Posterior vena cava (tissue), 2 donors: ENCODE results near the gene INVS. TPM values are rescaled to one million over a fixed set of nuclear protein-coding genes. Genes with fewer than 3 reads are reported as not detected.
"Not testable (repeated sequence)": the region's sequence is repeated elsewhere in the genome, so short reads cannot be mapped to it uniquely, and the experiment has no call there.

Experiments
- DNase-seq: peaks from one replicate; pipeline ENCODE4 v3.0.0-alpha.2; 2020; ENCODE audit warnings: low spot score
- intact Hi-C, 2 donors: fragments of 100-400 bp; cut with DNase I; formaldehyde crosslinking; loops; one replicate each; pipeline versions ENCODE4 v1.14.1 to v1.14.2; 2022 to 2023
- total RNA-seq, 2 donors: library from RNA; stranded (reverse); fragmentation: NEBNext Ultra II Directional; extraction: Animal tissue kit (Norgen Biotek cat#: 25700); gene quantifications; one replicate each; pipeline ENCODE4 v1.2.1, GENCODE V29; 2021
- donor health status: DM: yes; HTN: yes; CAD: no.
- donor health status: DM: yes; HTN: yes; CAD: no.

INVS gene
- total RNA-seq, 2 donors from 2014 or later = 19.5 to 19.7 TPM

DNA sequence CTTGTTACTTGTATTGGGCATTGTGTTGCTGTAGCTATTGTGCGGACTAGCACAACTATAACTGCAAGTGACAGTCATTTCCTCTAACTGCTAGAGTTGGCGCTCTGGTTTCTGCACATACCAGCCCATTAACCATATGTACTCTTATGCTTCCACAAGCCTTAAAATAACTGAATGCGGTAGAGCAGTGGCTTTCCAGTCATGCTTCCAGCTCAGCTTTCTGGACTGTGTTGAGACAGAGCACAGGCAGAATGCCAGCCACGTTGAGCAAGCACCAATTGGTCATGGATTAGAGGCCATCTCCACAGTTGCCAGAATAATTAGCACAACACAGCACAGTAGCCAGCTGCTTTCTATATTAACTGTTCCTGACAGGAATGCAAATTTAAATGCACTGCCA, 12.2 kb downstream of the INVS start:
- peak; percentile 96 for DNase-seq
- intact Hi-C loops = no loop called here

DNA sequence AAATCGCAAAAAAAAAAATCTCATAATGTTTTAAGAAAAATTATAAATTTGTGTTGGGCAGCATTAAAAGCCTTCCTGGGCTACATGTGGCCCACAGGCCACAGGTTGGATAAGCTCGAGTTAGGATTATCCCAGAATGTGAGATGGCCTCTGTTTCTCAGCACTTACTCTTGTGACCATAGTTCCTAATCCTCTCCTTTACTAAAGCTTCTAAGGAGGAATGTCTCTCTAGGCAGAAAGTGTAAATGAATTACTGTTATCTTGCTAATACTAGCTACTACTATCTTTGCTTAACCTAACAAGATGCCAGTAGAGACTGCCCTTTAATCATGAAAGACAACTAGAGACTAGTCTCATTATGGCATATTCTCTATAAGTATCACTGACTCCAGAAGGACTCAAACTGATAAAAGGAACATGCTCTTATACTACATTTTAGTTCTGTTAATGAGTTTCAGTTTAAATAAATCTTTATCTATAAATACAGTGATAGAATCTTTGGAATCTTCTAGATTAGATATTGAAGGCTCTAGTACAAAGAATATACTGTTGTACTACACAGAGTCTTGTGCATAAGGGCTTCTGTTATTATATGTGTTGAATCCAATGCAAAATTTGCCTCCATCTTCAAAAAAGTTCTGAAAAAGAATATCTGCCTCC, 13.8 kb downstream of the INVS start:
- DNase-seq = no peak
- intact Hi-C loops = no loop called here

DNA sequence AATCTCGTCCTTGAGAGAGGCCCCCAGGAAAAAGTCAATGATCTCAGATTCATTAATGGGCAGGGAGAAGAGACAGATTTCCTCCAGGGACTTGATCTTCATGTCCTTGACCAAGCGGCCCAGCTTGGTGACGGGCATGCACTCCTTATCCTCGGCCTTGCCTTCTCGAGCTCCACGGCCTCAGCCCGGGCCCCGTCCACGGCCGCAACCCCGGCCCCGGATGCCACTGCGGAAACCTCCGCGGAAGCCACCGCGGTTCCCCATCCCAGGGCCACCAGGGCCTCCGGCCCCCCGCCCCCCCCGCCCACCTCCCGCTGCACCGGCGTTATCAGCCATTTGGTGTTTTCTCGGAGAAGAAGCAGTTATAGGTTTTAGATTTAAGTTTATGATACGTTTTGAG, 18.3 kb downstream of the INVS start:
- DNase-seq = no peak
- intact Hi-C loops = no loop called here

DNA sequence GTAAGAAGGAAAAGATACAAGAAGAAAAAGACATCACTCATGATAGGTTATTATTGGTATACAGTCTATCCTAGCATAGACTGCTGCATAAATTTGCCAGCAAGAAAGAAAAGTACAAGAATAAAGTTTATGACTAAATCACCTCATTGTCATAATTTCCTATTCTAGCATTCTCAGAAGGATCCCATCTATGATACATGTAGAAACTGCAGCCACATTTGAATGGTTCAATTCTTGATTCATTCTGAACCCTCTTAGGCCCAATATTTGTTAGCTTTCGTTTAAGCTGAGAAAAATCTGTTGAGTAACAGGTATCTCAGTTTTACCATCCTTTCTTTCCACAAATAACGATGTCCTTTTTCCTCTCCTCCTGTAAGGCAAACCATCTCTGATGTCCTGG, 21.2 kb downstream of the INVS start:
- no peak for DNase-seq
- intact Hi-C loops = no loop called here

DNA sequence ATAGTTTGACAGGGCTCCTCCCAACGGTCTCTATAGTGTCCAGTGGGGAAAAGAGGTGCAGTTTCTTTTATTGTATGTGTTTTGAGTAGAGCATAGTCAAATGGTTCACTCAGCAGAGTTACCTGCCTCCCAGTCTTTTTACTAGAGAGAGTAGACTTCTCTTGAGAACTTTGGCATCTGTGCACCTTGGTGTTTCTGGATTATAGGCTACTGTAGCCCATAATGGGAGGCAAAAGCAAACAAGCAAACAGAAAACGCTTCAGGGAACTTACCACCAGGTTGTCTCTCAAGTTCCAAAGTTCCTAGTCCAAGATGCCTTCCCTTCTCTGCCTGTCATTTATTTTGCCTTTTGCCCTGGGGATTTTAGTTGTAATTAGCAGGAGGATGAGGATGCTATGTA, 26.2 kb downstream of the INVS start:
- intact Hi-C loops = no loop called here
- no peak for DNase-seq

DNA sequence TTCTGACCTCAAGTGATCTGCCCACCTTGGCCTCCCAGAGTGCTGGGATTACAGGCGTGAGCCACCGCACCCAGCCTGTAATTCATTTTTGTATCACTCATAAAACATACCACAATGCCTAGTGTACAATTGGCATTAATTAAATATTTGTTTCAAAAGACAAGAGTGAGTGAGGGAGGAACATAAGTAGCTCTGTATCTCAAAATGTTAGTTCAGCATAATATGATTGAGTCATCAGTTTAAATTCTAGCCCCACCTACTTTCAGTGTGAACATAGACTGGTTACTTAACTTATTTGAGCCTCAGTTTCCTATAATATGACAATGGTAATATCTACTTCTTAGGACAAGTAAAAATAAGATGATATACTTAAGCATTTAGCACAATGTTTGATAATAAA, 26.9 kb downstream of the INVS start:
- no peak for DNase-seq
- intact Hi-C loops = no loop called here

DNA sequence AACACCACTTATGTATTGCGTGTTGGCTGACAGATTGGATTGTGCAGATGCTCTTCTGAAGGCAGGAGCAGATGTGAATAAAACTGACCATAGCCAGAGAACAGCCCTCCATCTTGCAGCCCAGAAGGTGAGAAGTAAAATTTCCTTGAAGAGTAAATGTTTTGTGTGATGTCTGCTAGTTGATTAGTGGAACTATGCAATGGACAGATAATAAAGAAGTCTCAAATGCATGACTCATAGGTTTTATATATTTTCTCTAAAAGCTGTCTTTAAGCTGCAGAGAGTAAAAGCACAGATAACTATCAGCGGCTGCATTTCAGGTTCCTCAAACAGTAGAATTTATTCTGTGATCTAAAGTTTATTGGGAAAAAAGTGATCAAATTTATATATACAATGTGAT, 27.4 kb downstream of the INVS start:
- no peak for DNase-seq
- intact Hi-C loops = no loop called here

DNA sequence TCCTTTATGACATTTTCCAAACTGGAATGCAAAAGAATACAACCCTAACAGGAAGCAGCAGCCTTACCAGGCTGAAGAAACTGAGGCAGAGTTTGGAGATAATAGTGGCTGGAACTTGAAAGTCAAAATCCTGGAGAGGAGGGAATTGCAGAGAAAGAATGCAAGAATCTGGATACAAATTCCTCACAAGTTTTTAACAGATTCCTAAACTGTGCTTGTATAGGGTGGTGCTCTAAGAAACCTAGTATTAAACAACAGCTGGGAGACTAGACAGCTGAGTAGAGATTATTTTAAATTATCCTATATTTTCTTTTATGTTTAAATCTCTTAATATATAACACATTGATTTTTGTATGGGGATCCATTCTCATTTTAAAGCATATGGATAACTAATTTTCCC, 30.7 kb downstream of the INVS start:
- DNase-seq = no peak
- intact Hi-C loops = no loop called here

DNA sequence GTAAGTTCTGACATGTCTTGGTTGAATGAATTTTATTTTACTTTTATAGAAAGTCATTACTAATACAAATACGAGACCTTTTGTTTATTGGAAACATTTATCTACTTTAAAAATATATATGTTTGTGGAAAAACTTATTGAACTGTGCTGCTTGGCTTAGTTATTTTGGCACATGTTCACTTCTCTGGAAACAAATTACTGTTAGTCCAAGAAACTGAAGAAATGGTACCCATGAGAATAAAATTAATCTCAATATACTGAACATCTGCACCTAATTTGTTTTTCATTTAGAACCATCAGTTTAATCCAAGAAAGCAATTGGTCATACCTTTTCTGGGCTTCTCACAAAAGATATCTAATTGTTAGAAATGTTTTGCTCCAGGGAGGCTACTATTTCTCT, 32.2 kb downstream of the INVS start:
- intact Hi-C loops = no loop called here
- DNase-seq = no peak

DNA sequence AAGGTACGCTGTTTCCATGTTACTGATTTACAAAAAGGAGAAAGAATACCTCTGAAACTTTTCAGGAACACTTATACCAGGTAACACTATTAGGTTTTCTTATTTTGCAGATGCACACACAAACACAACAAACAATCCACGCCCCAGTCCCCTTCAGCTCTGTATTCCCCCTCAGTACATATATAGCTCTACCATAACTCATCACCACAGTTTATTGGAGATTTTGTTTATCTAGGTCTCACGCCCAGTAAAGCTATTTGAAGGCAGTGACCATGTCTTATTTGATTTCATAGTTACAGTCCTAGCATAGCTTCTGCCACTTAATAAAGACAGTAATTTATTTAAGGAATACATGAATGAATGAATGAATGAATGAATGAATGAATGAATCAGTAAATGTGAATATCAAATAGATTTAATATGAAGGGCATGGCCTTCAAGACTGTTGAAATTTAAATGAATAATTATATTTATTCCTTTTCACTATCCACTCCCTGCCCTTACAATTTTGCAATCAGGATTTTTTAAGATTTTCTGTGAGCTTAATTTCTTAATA, 32.9 kb downstream of the INVS start:
- intact Hi-C loops = no loop called here
- no peak for DNase-seq

DNA sequence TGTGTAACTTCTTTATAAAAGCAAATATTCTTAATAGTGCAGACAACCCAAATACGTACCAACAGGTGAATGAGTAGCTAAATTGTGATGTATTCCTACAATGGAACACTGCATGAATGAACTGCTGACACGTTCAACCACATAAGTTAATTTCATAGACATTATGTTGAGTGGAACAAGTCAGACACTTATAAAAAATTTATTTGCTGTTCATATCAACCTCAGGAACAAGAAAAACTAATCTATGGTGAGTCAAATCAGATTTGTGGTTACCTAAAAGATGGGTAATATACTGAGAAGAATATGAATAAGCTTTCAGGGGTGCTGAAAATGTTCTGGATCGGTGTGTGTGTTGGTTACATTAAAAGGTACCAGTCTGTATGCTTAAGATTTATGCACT, 35.7 kb downstream of the INVS start:
- DNase-seq = no peak
- intact Hi-C loops = no loop called here

DNA sequence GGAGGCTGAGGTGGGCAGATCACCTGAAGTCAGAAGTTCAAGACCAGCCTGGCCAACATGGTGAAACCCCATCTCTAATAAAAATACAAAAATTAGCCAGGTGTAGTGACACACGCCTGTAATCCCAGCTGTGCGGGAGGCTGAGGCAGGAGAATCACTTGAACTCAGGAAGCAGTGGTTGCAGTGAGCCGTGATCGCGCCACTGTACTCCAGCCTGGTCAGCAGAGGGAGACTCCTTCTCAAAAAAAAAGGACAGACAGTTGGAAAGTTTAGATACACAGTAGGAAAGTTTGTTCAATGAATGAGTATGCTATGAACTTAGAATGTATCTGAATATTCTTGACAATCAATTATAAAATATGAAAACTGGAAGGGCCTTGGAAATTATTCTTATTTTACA, 37.8 kb downstream of the INVS start:
- intact Hi-C loops = not testable (repeated sequence)
- DNase-seq = peak; percentile 53

DNA sequence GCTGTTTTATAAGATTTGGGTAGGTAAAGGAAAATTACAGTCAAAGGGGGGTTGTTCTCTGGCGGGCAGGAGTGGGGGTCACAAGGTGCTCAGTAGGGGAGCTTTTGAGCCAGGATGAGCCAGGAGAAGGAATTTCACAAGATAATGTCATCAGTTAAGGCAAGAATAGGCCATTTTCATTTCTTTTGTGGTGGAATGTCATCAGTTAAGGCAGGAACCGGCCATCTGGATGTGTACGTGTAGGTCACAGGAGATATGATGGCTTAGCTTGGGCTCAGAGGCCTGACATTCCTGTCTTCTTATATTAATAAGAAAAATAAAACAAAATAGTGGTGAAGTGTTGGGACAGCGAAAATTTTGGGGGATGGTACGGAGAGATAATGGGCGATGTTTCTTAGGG, 41.3 kb downstream of the INVS start:
- intact Hi-C loops, DNase-seq: not testable (repeated sequence)

DNA sequence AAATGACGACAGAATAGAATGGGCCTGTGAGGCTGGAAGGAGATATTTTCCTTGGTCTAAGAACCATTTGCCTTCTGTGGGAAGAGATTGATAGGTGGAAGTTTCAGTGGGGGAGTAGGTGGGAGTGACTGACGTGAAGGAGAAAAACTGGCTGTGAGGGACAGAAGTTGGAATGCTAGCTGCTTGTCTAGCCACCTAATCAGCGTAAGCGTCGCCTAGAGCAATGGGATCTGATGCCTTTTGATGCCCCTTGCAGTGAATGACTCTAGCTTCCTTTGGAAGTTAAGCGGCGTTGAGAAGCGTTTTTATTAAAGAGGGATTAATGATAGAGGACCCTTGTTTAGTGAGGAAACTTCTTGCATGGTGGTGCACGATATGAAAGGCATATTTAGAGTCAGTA, 42.8 kb downstream of the INVS start:
- intact Hi-C loops, DNase-seq: not testable (repeated sequence)

DNA sequence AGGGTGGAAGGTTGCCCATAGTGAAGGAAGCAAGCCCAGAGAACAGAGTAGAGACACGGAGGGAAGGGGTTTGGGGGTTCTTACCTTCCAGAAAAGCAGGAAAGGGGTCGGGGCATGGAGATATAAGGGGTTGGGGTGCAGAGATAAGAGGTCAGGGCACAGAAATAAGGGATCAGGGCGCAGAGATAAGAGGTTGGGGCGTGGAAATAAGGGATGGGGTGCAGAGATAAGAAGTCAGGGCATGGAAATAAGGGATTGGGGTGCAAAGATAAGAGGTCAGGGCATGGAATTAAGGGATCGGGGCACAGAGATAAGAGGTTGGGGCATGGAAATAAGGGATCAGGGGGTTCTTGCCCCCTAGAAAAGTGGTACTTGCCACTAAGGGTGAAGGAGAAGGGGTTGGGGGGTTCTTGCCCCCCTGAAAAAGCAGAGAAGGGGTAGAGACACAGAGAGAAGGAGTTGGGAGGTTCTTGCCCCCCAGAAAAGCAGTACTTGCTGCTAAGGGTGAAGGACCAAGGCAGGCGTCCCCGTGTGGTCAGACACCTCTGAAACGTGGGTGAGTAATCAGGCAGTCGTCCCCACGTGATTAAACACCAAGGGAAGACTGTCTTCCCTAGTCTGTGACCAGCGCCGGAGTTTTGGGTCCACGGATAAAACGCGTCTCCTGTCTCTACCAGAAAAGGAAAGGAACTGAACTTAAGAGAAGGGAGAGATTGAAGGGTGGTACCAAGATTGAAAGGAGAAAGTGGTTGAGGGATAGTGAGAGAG, 46.3 kb downstream of the INVS start:
- DNase-seq, intact Hi-C loops: not testable (repeated sequence)

DNA sequence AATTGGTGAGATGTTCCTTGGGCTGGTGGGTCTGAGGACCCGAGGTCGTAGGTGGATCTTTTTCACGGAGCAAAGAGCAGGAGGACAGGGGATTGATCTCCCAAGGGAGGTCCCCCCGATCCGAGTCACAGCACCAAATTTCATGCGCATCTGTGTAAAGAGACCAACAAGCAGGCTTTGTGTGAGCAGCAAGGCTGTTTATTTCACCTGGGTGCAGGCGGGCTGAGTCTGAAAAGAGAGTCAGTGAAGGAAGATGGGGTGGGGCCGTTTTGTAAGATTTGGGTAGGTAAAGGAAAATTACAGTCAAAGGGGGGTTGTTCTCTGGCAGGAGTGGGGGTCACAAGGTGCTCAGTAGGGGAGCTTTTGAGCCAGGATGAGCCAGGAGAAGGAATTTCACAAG, 46.9 kb downstream of the INVS start:
- intact Hi-C loops, DNase-seq: not testable (repeated sequence)

DNA sequence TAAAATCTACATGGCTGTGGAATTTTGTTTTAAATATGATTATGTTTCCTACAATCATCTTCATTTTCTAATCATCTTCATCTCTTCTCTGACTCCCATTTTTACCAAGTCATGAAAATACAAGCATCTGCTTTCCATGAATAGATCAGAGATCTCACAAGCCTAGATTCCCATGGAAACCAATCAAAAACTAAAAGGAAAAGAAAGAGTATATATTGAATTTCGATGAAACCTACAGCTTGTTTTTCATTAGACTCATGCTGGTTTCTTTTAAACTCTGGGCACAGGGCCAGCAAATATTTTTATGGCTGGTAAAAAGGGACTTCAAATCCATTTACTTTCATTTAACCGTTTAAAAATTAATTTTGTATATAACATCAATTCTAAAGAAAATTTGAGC, 51.2 kb downstream of the INVS start:
- intact Hi-C loops = no loop called here
- no peak for DNase-seq

DNA sequence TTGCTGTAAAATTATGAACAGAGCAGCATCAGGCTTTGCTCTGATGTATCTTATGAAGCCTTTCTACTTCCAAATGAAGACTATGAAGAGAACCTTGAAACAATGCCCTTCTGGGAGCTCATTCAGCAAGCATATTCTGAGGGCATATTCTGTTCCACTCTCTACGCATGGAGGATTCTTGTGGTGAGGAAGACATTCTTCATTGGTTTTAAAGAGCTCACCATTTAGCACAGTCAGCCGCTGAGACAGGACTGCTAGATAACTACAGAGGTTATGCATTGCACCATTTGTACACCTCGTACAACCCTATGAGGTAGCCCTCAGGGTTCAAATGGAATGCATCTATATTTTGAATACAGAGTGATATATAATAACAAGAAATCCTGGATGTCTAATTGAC, 61.0 kb downstream of the INVS start:
- DNase-seq = no peak
- intact Hi-C loops = no loop called here

DNA sequence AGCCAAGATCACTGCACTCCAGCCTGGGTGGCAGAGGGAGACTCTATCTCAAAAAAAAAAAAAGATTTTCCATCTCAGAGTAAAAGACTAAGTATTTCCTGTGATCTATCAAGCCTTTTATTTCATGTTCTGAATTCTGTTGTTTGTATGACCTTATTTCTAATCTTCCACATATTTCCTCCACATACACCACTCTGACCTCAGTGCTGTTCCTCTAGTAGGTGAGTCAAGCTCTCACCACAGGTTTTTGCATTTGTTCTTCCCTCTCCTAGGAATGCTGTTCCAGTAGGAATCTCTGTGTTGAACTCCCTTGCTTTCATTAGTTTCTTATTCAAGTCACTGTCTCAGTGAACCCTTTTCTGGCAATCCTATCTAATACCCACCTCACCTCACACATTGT, 68.1 kb downstream of the INVS start:
- DNase-seq = no peak
- intact Hi-C loops = no loop called here

DNA sequence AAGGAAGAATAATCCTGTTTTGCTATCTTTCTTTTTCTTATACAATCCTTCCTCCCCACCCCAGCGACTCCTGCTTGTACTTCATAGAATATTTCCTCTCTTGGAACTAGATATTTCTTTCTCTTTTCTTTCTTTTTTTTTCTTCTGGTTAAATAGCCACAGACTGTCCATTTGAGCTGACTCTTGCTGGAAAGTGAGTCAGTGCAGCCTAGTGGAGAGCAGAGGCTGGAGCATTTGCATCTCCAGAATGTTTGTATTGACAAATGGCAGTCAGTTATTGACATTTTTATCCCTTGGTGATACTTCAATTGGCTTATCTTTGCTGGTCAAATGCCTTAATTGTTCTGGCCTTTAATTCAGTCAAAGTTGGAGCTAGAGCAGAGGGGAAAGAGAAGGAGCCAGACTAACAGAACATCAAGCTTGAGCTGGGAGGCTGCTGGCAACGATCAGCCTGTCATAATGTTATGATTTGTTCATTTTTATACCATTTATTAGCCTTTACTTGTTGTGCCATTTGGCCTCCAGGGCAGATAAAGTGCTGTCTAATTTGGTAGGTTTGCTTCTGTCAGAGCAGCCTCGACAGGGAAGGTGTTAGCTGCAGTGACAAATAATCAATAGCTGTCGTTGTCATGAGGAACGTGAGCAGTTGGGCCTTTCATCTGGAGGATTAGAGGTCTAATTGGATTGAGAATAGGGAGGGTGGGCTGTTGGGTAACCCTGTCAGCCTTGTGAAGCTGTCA, 69.0 kb downstream of the INVS start:
- intact Hi-C loops = no loop called here
- no peak for DNase-seq
